ENCODE measurements around the gene ZNF197.

ZNF197 gene

DNA sequence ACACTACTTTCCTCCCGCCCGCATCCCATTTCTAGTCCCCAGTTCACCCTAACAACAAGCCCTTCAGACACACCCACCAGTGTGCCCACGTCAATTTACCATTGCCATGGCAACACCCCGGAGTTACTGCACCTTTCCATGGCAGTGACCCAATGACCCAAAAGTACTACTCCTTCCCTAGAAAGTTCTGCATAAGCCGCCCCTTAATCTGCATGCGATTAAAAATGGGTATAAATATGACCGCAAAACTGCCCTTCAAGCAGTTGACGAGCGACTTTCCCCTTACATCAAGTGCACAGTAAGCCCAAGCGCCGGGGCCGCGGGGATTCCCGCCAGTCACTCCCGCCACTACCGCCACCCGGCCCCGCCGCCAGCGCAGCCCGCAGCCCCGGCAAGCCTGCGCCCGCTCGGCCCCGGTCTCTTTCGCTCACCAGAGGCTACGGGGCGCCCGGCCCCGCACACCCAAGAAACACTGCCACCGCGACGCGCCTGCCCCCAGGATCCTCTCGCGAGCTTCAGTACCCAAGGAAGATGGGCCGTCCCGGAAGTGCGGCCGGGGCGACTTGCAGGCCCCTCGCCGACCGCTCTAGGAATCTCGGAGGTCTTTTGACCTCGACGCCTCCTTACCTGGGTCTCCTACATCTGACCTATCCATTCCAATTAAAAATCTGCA, 60.4 kb downstream of the ZNF197 start:
- peak overlapping the region; percentile 65 for H3K4me3 ChIP-seq (ENCODE audit: low read length)
- TF ChIP-seq, protein P1, sequence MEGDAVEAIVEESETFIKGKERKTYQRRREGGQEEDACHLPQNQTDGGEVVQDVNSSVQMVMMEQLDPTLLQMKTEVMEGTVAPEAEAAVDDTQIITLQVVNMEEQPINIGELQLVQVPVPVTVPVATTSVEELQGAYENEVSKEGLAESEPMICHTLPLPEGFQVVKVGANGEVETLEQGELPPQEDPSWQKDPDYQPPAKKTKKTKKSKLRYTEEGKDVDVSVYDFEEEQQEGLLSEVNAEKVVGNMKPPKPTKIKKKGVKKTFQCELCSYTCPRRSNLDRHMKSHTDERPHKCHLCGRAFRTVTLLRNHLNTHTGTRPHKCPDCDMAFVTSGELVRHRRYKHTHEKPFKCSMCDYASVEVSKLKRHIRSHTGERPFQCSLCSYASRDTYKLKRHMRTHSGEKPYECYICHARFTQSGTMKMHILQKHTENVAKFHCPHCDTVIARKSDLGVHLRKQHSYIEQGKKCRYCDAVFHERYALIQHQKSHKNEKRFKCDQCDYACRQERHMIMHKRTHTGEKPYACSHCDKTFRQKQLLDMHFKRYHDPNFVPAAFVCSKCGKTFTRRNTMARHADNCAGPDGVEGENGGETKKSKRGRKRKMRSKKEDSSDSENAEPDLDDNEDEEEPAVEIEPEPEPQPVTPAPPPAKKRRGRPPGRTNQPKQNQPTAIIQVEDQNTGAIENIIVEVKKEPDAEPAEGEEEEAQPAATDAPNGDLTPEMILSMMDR (conservative IDR thresholded peaks at IDR 0.05; ENCODE audit: low read length) = no peak
- DNase-seq (ENCODE audit: low read depth) = peak; percentile 92

DNA sequence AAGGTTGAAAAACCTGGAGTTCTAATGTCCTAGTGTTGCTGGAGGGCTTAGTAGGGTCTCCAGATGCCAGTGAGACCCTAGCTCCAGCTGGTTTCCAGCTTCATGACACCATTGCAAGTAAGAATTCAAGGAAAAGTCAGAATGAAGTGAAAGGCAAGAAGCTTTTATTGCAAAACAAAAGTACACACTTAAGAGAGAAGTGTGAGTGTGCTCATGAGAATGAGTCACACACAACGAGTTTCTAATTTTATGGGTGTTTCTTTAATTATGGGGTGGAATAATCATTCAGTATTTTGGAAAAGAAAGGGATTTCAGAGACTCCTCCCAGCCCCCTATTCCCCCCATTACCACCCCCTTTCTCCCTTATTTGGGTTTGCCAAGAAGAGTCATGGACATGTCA, 63.1 kb downstream of the ZNF197 start:
- TF ChIP-seq, protein P1 (conservative IDR thresholded peaks at IDR 0.05; ENCODE audit: low read length) = no peak
- no peak overlapping the region for H3K4me3 ChIP-seq (ENCODE audit: low read length)
- DNase-seq (ENCODE audit: low read depth) = no peak
